ENCODE measurements around the gene KRT86.

The KRT86 gene

GRCh38 chr12:52246720-52247621 is 27.5 kb upstream of the KRT86 start (continued):
- no peak for TF ChIP-seq ZNF391 (tag by site-specific recombination; IDR thresholded peaks at IDR 0.05; ENCODE audit: borderline replicate concordance, low read depth)
- peak; percentile 78 for TF ChIP-seq GLIS1 (tag by site-specific recombination; IDR thresholded peaks at IDR 0.05)
- TF ChIP-seq EGR2 (tag by site-specific recombination; IDR thresholded peaks at IDR 0.05; ENCODE audit: low read depth), result peak; percentile 34; the same call in 1 of the 2 replicates
- TF ChIP-seq PATZ1 (tag by site-specific recombination; IDR thresholded peaks at IDR 0.05), result 0 out of 2 replicates have a peak, but pooled peaks have one; percentile 22
- no peak for TF ChIP-seq ZNF341 (tag by site-specific recombination; IDR thresholded peaks at IDR 0.05; ENCODE audit: low read depth)
- no peak for TF ChIP-seq OVOL3 (tag by site-specific recombination; IDR thresholded peaks at IDR 0.05)
- TF ChIP-seq ZEB2 (tag by site-specific recombination; IDR thresholded peaks at IDR 0.05), result peak; percentile 79
- TF ChIP-seq ZNF580 (tag by site-specific recombination; IDR thresholded peaks at IDR 0.05), result no peak
- TF ChIP-seq ZNF48 (tag by site-specific recombination; IDR thresholded peaks at IDR 0.05), result no peak
- TF ChIP-seq GLIS2 (tag by site-specific recombination; IDR thresholded peaks at IDR 0.05), result peak; percentile 68
- TF ChIP-seq TRIM28 (IDR thresholded peaks at IDR 0.05; ENCODE audit: borderline replicate concordance, low read length), result no peak
- peak; percentile 53 for TF ChIP-seq ZFHX2 (tag by site-specific recombination; conservative IDR thresholded peaks at IDR 0.05)
- TF ChIP-seq PRDM1 (tag by site-specific recombination; IDR thresholded peaks at IDR 0.05), result no peak
- no peak for TF ChIP-seq ZNF514 (tag by site-specific recombination; IDR thresholded peaks at IDR 0.05)
- TF ChIP-seq ZNF335 (tag by site-specific recombination; conservative IDR thresholded peaks at IDR 0.05), result peak; percentile 54
- TF ChIP-seq ZBTB1 (tag by site-specific recombination; IDR thresholded peaks at IDR 0.05), result no peak
- TF ChIP-seq ZFP37 (tag by site-specific recombination; IDR thresholded peaks at IDR 0.05), result no peak
- 0 out of 2 replicates have a peak, but pooled peaks have one; percentile 62 for TF ChIP-seq ZNF692 (tag by site-specific recombination; IDR thresholded peaks at IDR 0.05)
- 0 out of 2 replicates have a peak, but pooled peaks have one; percentile 17 for TF ChIP-seq ZBTB21 (tag by site-specific recombination; IDR thresholded peaks at IDR 0.05)
- no peak for TF ChIP-seq ZNF544 (tag by site-specific recombination; IDR thresholded peaks at IDR 0.05)

GRCh38 chr12:52247622-52248540 is 26.6 kb upstream of the KRT86 start:
- H3K9me3 ChIP-seq (ENCODE audit: control insufficient read depth, insufficient read depth, low read depth, low read length), result no peaks in the 10 kb centered on the region
- peak overlapping the region; percentile 21; the same call in 1 of the 2 replicates for H3K27ac ChIP-seq (ENCODE audit: extremely low read depth, low read depth, low read length)
- ChIA-PET CTCF (interaction anchor here (0.5 to 2.5 kb wide), 4 partner anchors 26 to 1378 kb away, joined by 3 to 11 read pairs (median 4); no protein-coding TSS in a partner anchor), POLR2A (no interaction called here)
- no peaks in the 10 kb centered on the region for H3K36me3 ChIP-seq (ENCODE audit: control insufficient read depth in 2 of 2, insufficient read depth in 1 of 2, low read length in 2 of 2)
- no peak overlapping the region for H3K4me3 ChIP-seq (ENCODE audit: low read depth, low read length)
- H3K4me1 ChIP-seq (ENCODE audit: control insufficient read depth, insufficient read depth, low read length), result peaks cover 18% of the 10 kb centered on the region
- TF ChIP-seq ZBTB17 (tag by site-specific recombination; IDR thresholded peaks at IDR 0.05) (0 out of 2 replicates have a peak, but pooled peaks have one; percentile 6), ZNF549 (tag by site-specific recombination; IDR thresholded peaks at IDR 0.05) (no peak), ZNF639 (tag by site-specific recombination; IDR thresholded peaks at IDR 0.05) (no peak), PBX3 (CRISPR knock-in tag; IDR thresholded peaks at IDR 0.05) (no peak), ZNF394 (tag by site-specific recombination; IDR thresholded peaks at IDR 0.05; ENCODE audit: borderline replicate concordance) (0 out of 2 replicates have a peak, but pooled peaks have one; percentile 13), ZNF426 (tag by site-specific recombination; IDR thresholded peaks at IDR 0.05) (no peak), ZNF660 (tag by site-specific recombination; IDR thresholded peaks at IDR 0.05) (0 out of 2 replicates have a peak, but pooled peaks have one; percentile 2), ZFP69B (tag by site-specific recombination; IDR thresholded peaks at IDR 0.05) (no peak), ZEB2 (tag by site-specific recombination; IDR thresholded peaks at IDR 0.05) (peak; percentile 4; the same call in 1 of the 2 replicates), ZNF335 (tag by site-specific recombination; conservative IDR thresholded peaks at IDR 0.05) (peak; percentile 39)
